Measurements from ENCODE around the gene ARHGAP18. TPM values are rescaled to one million over a fixed set of nuclear protein-coding genes. Genes with fewer than 3 reads are reported as not detected.
A peak's percentile ranks its signal among the peaks of the same experiment; 100 is the strongest.

Gene ARHGAP18
- total RNA-seq, 2 experiments from 2014 or later, result 7.5 to 8.1 TPM

DNA sequence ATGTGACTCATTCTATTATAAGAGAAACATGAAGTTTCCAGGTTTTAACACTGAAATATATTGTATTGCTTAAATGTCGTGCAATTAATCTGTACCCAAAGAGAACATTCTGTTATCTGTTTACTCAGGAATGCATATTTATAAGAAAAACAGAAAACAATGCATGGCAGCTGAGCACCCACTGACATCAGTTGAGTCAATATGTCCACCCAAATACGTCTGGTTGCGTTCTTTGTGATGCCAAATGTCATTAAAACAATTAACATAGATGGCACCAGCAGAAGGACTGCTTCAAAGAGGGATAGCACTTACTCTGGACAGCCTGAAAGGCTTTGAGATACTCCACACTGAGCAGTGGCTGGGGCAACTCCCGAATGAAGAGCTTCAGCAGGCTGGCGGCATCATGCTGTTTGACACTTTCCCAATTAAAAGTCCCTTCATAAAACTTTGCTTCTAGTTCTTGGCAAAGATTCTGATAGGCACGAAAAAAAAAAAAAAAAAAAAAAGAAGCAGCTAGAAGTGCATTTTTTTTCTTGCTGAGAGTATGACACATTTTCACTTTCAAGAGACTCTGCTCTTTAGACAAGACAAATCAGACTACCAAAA, 102.3 kb downstream of the ARHGAP18 start:
- no peaks in the 10 kb centered on the region for H3K27me3 Mint-ChIP-seq
- POLR2A ChIA-PET, result no interaction called here
- no peak overlapping the region for H3K4me3 Mint-ChIP-seq
- CTCF ChIA-PET, result interaction anchor here (0.5 to 2.2 kb wide), 4 partner anchors 10 to 414 kb away, joined by 3 to 5 read pairs (median 4); no protein-coding TSS in a partner anchor
- H3K36me3 Mint-ChIP-seq (ENCODE audit: low read depth), result peaks cover 2% of the 10 kb centered on the region
- DNase-seq, result no peak
- peaks cover 5% of the 10 kb centered on the region for H3K4me1 Mint-ChIP-seq
- H3K27ac Mint-ChIP-seq, result no peak overlapping the region
- no peaks in the 10 kb centered on the region for H3K9me3 Mint-ChIP-seq

- Mint-ChIP-seq H3K36me3 (ENCODE audit: low read depth) (peaks cover 2% of the 10 kb centered on the region), H3K27me3 (no peaks in the 10 kb centered on the region), H3K27ac (no peak overlapping the region), H3K4me1 (peaks cover 5% of the 10 kb centered on the region), H3K4me3 (no peak overlapping the region), H3K9me3 (no peaks in the 10 kb centered on the region)
- no peak for DNase-seq
- ChIA-PET POLR2A (no interaction called here), CTCF (interaction anchor here (1.0 to 2.2 kb wide), 3 partner anchors 9 to 415 kb away, joined by 3 to 5 read pairs (median 5); no protein-coding TSS in a partner anchor)
These were observed 103.3 kb downstream of the ARHGAP18 start for GRCh38 chr6:129606664-129607063.

GRCh38 chr6:129605967-129606366, 104.0 kb downstream of the ARHGAP18 start:
- no peak for DNase-seq
- no peak overlapping the region for H3K4me3 Mint-ChIP-seq
- ChIA-PET POLR2A (no interaction called here), CTCF (interaction anchor here (1.0 to 2.2 kb wide), 3 partner anchors 8 to 415 kb away, joined by 3 to 5 read pairs (median 5); no protein-coding TSS in a partner anchor)
- peaks cover 5% of the 10 kb centered on the region for H3K4me1 Mint-ChIP-seq
- peaks cover 2% of the 10 kb centered on the region for H3K36me3 Mint-ChIP-seq (ENCODE audit: low read depth)
- H3K27me3 Mint-ChIP-seq, result no peaks in the 10 kb centered on the region
- H3K27ac Mint-ChIP-seq, result no peak overlapping the region
- no peaks in the 10 kb centered on the region for H3K9me3 Mint-ChIP-seq

- H3K9me3 Mint-ChIP-seq, result no peaks in the 10 kb centered on the region
- no peaks in the 10 kb centered on the region for H3K27me3 Mint-ChIP-seq
- H3K27ac Mint-ChIP-seq, result no peak overlapping the region
- CTCF ChIA-PET, result no interaction called here
- peaks cover 5% of the 10 kb centered on the region for H3K4me1 Mint-ChIP-seq
- H3K4me3 Mint-ChIP-seq, result no peak overlapping the region
- POLR2A ChIA-PET, result no interaction called here
- no peak for DNase-seq
- H3K36me3 Mint-ChIP-seq (ENCODE audit: low read depth), result peaks cover under 1% of the 10 kb centered on the region
These were observed 104.9 kb downstream of the ARHGAP18 start for GRCh38 chr6:129605095-129605494.

DNA sequence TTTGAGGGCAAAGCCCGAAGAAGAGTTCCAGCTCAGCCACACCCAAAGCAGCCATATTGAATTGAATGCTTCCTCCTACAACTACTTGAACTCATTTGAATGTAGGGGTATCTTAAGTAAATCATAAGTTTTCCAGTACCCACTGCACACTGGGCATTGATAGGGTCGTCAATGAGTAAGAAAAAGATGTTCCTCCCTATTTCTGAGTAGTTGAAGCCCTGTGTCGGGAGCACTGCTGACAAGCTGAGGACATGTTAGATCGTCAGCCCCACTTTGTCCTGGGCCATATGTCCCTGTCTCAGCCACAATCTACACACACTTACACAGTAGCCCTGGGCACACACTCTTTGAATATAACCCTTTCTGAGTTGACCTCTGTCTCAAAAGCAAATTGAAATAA, 105.7 kb downstream of the ARHGAP18 start:
- no peaks in the 10 kb centered on the region for H3K36me3 Mint-ChIP-seq (ENCODE audit: low read depth)
- ChIA-PET POLR2A (interaction anchor here (0.6 kb wide), 1 partner anchor 308 kb away, joined by 3 read pairs; no protein-coding TSS in a partner anchor), CTCF (interaction anchor here (0.7 kb wide), 1 partner anchor 1891 kb away, joined by 3 read pairs; no protein-coding TSS in a partner anchor)
- H3K4me3 Mint-ChIP-seq, result no peak overlapping the region
- H3K4me1 Mint-ChIP-seq, result peaks cover 5% of the 10 kb centered on the region
- H3K27me3 Mint-ChIP-seq, result no peaks in the 10 kb centered on the region
- no peak overlapping the region for H3K27ac Mint-ChIP-seq
- no peak for DNase-seq
- no peaks in the 10 kb centered on the region for H3K9me3 Mint-ChIP-seq

- CTCF ChIA-PET, result interaction anchor here (0.7 kb wide), 1 partner anchor 1891 kb away, joined by 3 read pairs; no protein-coding TSS in a partner anchor
- H3K4me1 Mint-ChIP-seq, result peaks cover 5% of the 10 kb centered on the region
- POLR2A ChIA-PET, result interaction anchor here (0.6 kb wide), 1 partner anchor 308 kb away, joined by 3 read pairs; no protein-coding TSS in a partner anchor
These were observed 106.2 kb downstream of the ARHGAP18 start for GRCh38 chr6:129603741-129604140.

GRCh38 chr6:129601323-129601722, 108.7 kb downstream of the ARHGAP18 start:
- no peak for DNase-seq
- no peak overlapping the region for H3K4me3 Mint-ChIP-seq
- no peaks in the 10 kb centered on the region for H3K9me3 Mint-ChIP-seq
- no peak overlapping the region for H3K27ac Mint-ChIP-seq
- H3K4me1 Mint-ChIP-seq, result no peaks in the 10 kb centered on the region
- ChIA-PET POLR2A (interaction anchor here (0.7 kb wide), 1 partner anchor 53 kb away, joined by 3 read pairs; no protein-coding TSS in a partner anchor), CTCF (interaction anchor here (0.7 to 1.3 kb wide), 2 partner anchors 11 to 92 kb away, joined by 4 to 5 read pairs; no protein-coding TSS in a partner anchor)
- H3K27me3 Mint-ChIP-seq, result no peaks in the 10 kb centered on the region
- no peaks in the 10 kb centered on the region for H3K36me3 Mint-ChIP-seq (ENCODE audit: low read depth)

More at GRCh38 chr6:129603741-129604140, 106.2 kb downstream of the ARHGAP18 start:
- H3K4me3 Mint-ChIP-seq, result no peak overlapping the region
- H3K9me3 Mint-ChIP-seq, result no peaks in the 10 kb centered on the region
- H3K27ac Mint-ChIP-seq, result no peak overlapping the region
- H3K36me3 Mint-ChIP-seq (ENCODE audit: low read depth), result no peaks in the 10 kb centered on the region
- DNase-seq, result no peak
- no peaks in the 10 kb centered on the region for H3K27me3 Mint-ChIP-seq

DNA sequence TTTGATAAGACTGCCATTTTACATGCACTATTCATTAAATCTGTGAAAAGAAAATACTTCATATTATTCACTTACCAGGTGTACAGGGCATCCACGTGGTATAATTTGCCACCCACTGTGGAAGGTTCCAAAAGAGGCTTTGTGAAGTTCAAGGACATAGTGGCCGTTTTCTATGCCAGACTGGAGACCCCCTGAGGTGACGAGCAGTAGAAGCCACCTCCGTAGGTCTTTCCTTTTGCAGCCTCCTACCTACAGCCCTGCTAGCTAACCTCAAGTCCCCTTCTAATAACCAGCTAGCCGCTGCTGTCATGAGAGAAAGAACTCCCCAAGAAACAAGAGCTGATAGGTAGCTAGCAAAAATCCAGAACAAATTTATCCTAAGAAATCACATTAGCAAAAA, 110.5 kb downstream of the ARHGAP18 start:
- no peak overlapping the region for H3K4me3 Mint-ChIP-seq
- no peak for DNase-seq
- POLR2A ChIA-PET, result no interaction called here
- no peaks in the 10 kb centered on the region for H3K4me1 Mint-ChIP-seq
- no peaks in the 10 kb centered on the region for H3K27me3 Mint-ChIP-seq
- H3K27ac Mint-ChIP-seq, result no peak overlapping the region
- no peaks in the 10 kb centered on the region for H3K9me3 Mint-ChIP-seq
- CTCF ChIA-PET, result interaction anchor here (2.5 kb wide), 1 partner anchor 144 kb away, joined by 8 read pairs; no protein-coding TSS in a partner anchor
- H3K36me3 Mint-ChIP-seq (ENCODE audit: low read depth), result no peaks in the 10 kb centered on the region

DNA sequence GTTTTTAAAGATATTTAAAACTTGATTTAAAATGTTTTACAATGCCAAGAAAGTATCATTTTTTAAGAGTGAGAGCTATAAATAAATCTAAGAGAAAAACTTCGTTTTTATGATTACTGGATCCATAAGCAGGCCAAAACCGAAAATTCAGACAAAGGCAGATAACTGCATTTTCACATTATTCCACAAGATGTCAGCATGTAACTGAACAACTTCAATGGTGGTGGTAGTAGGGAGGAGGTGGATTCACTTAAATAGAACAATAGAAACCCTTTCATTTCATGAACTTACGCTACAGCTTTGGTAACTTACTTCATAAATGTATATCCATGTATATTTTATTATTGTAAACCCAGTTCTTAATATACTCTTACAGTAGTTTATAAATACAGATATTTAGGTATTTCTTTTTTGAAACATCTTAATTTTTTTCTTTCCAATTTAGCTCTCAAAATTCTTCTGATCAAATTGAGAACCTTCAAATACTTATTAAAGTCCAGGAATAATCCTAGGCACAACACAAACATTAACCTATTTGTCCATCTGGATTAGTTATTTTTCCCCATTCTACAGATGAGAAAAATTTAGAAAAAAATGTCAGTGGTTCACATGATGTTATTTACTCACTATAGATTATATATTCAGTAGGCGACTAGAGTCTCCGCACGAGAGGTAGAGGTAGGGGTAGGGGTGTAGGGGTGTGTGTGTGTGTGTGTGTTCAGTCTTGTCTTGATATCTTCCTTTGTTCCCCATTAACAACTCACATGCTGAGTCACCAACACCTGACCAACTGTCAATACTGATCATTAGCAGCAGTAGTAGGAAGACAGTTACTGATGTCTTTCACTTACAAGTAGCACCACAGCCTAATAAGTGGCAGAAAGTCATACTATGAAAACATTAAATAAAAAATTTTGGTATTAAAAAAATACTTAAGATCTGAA, 111.5 kb downstream of the ARHGAP18 start:
- Mint-ChIP-seq H3K27ac (no peak overlapping the region), H3K9me3 (no peaks in the 10 kb centered on the region), H3K36me3 (ENCODE audit: low read depth) (no peaks in the 10 kb centered on the region), H3K4me1 (no peaks in the 10 kb centered on the region), H3K27me3 (no peaks in the 10 kb centered on the region), H3K4me3 (no peak overlapping the region)
- POLR2A ChIA-PET, result interaction anchor here (0.7 kb wide), 1 partner anchor 117 kb away, joined by 3 read pairs; no protein-coding TSS in a partner anchor
- peak; percentile 49 for DNase-seq
- CTCF ChIA-PET, result interaction anchor here (0.6 to 3.0 kb wide), 17 partner anchors 8 to 425 kb away, joined by 3 to 20 read pairs (median 4); no protein-coding TSS in a partner anchor

DNA sequence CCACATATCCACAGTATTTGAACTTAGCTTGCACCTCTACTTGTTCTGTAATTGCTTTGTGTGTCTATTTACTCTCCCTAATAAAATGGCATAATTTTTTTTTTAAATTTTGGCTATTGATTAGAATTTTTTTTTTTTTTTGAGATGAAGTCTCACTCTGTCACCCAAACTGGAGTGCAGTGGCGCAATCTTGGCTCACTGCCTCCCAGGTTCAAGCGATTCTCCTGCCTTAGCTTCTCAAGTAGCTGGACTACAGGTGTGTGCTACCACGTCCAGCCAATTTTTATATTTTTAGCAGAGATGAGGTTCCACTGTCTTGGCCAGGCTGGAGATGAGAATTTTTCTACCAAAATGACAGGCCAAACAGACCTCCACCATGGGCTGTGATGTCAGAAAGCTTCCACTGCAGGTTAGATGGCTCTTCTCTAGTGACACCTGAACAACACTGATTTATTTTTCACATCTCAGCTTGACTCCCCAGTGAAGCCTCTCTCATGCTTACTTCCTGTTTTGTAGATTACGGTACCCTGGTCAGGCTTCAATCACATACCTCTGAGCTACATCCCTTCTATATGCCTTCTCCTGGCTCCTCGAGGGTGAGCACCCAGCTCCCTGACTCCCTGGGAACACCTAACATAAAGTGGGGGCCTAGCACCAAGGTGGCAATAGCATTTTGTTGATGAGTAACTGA, 112.8 kb downstream of the ARHGAP18 start:
- no peak overlapping the region for H3K4me3 Mint-ChIP-seq
- POLR2A ChIA-PET, result interaction anchor here (0.6 kb wide), 1 partner anchor 69 kb away, joined by 4 read pairs; no protein-coding TSS in a partner anchor
- H3K4me1 Mint-ChIP-seq, result no peaks in the 10 kb centered on the region
- CTCF ChIA-PET, result interaction anchor here (0.7 to 3.0 kb wide), 16 partner anchors 9 to 426 kb away, joined by 3 to 20 read pairs (median 4); no protein-coding TSS in a partner anchor
- H3K9me3 Mint-ChIP-seq, result no peaks in the 10 kb centered on the region
- no peak overlapping the region for H3K27ac Mint-ChIP-seq
- no peak for DNase-seq
- no peaks in the 10 kb centered on the region for H3K27me3 Mint-ChIP-seq
- no peaks in the 10 kb centered on the region for H3K36me3 Mint-ChIP-seq (ENCODE audit: low read depth)

DNA sequence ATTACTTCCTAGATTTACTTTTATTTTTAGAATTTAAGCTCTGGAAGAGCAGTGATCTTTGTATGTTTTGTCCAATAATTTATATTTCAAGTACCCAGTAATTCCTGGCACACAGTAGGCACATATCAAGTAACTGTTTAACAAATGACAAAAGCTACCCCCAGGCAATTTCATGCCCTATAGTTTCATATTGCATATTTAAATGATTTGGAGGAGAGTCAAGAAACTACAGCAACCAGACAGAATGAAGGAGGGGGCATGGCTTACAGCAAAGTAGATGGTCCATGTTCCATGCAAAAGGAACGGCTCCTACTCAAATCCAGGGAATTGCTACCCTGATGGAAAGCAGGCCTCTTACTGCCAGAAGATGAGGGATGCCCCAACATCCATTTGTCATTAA, 113.5 kb downstream of the ARHGAP18 start:
- H3K27ac Mint-ChIP-seq, result no peak overlapping the region

DNA sequence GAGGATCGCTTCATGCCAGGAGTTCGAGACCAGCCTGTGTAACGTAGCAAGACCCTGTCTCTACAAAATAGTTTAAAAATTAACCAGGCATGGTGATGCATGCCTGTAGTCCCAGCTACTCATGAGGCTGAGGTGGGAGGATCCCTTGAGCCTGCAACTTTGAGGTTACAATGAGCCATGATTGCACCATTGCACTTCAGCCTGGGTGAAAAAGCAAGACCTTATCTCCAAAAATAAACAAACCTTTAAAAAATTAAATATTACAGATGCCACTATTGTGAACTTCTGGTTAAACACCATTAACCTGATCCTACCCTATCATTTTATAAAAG, 116.8 kb downstream of the ARHGAP18 start:
- Mint-ChIP-seq H3K9me3 (no peaks in the 10 kb centered on the region), H3K4me3 (no peak overlapping the region), H3K27ac (no peak overlapping the region), H3K4me1 (no peaks in the 10 kb centered on the region), H3K27me3 (no peaks in the 10 kb centered on the region), H3K36me3 (ENCODE audit: low read depth) (peaks cover 3% of the 10 kb centered on the region)
- ChIA-PET CTCF (no interaction called here), POLR2A (no interaction called here)
- DNase-seq, result no peak

More for the DNA sequence above, 113.5 kb downstream of the ARHGAP18 start:
- Mint-ChIP-seq H3K9me3 (no peaks in the 10 kb centered on the region), H3K36me3 (ENCODE audit: low read depth) (no peaks in the 10 kb centered on the region), H3K4me3 (no peak overlapping the region), H3K27me3 (no peaks in the 10 kb centered on the region), H3K4me1 (no peaks in the 10 kb centered on the region)
- POLR2A ChIA-PET, result no interaction called here
- DNase-seq, result no peak
- CTCF ChIA-PET, result interaction anchor here (1.2 to 3.0 kb wide), 5 partner anchors 15 to 179 kb away, joined by 3 to 20 read pairs (median 4); no protein-coding TSS in a partner anchor

Measured in activated CD4-positive, alpha-beta T cell treated with anti-CD3 and anti-CD28 coated beads, Interleukin-2, amount 10 ng/mL, durations not matched to agents 7 days and 5 days (primary cell).